Activated CD4-positive, CD25-positive, alpha-beta regulatory T cell treated with anti-CD3 and anti-CD28 coated beads, Interleukin-2, amount 50 U/mL, for 16 hours (primary cell): Measurements from ENCODE around the gene ADGRD2.

Experiments used
- DNase-seq: peaks from one replicate; pipeline ENCODE4 v3.0.0-alpha.2; 2020; ENCODE audit warnings: low read depth, low spot score

The ADGRD2 gene

DNA sequence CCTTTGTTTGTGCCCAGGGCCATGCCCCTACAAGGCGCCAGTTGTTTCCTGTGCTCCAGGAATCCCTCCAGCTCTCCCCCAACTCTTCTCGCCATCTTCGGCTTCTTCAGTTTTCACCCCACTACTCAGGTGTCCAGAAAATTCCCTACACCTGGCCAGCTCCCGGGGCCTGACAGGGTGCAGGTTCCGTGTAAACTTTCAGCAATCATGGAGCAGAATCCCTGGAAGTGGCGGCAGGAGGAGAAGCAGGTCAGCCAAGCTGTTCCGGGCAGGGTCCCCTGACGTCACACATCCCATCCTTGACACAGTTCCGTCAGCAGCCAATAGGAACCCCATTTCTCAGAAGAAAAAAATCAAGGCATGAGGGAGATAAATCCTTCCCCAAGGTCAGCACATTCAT, 12.2 kb upstream of the ADGRD2 start:
- no peak for DNase-seq

DNA sequence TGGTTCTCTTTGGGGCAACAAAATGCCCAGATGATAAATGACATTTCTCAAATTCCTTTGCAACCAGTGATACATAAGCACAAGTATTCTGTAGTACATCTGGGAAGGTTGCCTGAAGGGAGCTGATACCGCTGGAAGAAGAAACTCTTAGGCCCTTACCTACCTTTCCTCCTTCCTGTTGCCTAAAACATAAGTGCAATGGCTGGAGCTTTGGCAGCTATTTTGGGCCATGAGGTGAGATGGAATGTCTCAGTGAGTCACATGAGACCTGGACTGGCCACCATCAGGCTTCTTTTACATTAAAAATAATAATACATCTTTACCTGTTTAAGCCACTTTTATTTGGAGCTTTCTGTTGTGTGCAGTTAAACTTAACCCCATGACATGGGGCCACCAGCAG, 11.2 kb upstream of the ADGRD2 start:
- no peak for DNase-seq

- DNase-seq: no peak
These were observed 10.5 kb upstream of the ADGRD2 start for GRCh38 chr9:124439686-124440243.

DNA sequence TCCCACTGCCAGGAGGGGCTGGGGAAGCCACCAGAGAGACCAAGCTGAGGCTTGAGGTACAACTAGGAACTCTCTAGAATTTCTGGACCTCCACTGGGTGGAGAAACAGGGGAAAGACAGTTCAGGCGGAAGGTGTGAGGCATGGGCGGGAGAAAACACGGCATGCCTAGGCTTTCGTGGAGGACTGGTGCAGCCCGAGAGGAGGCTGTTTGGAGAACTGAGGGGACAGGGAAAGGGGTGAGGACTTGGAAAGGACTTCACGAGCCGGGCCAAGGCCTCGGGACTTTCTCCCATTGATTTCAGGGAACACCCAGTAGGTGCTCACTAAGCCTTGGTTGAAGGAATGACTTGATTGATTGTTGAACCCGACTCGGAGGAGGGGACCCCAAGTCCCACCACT, 9.5 kb upstream of the ADGRD2 start:
- DNase-seq: no peak

DNA sequence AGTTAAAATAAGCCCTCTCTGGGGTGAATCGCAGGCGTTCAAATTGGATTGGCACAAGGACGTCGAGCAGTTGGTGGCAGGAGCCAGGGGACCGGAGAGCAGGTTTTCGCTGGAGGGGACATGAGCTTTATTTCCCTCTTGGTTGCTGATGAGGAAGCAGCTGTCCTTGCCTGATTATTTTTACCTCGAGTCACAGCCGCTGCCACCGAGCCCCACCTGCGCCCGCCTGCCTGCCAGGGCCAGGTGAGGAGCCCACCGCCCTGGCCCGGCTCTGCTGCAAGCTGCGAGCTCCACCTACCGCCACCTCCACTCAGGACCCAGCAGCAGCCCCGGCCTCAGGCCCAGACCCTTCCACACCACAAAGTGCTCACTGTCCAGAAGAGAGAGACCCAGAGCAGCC, 9.0 kb upstream of the ADGRD2 start:
- DNase-seq: no peak

DNA sequence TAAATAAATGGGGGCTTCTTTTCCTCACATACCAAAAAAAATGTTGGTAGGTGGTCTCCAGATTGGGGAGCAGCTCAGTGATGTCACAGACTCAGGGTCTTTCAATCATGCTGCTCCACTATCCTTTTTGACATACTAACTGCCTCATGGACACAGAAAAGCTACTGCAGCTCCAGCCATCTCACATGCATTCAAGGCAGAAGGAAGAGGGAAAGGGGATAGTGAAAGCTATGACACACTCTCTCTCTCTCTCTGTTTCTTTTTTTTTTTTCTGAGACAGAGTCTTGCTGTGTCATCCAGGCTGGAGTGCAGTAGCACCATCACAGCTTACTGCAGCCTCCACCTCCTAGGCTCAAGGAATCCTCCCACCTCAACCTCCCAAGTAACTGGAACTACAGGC, 7.9 kb upstream of the ADGRD2 start:
- DNase-seq: no peak

- DNase-seq: no peak
These were observed 7.4 kb upstream of the ADGRD2 start for GRCh38 chr9:124442826-124443225.

DNA sequence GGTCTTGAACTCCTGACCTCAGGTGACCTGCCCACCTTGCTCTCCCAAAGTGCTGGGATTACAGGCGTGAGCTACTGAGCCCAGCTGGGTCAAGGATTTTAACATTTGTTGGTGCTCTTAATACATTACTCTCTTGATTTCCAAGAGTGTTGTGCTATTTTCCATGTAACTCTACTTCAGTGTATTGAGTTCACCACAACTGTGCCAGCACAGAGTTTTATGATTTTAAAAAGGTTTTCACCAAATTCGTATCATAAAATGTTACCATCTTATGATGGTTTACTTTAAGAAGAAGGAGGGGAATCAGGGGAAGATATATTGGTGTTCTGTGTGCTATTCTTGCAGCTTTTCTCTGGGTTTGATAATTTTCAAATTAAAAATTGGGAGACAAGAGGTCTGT, 6.6 kb upstream of the ADGRD2 start:
- DNase-seq: no peak

GRCh38 chr9:124444166-124444565, 6.1 kb upstream of the ADGRD2 start:
- DNase-seq: no peak

- DNase-seq: no peak
These were observed 3.0 kb upstream of the ADGRD2 start for GRCh38 chr9:124447297-124447661.

DNA sequence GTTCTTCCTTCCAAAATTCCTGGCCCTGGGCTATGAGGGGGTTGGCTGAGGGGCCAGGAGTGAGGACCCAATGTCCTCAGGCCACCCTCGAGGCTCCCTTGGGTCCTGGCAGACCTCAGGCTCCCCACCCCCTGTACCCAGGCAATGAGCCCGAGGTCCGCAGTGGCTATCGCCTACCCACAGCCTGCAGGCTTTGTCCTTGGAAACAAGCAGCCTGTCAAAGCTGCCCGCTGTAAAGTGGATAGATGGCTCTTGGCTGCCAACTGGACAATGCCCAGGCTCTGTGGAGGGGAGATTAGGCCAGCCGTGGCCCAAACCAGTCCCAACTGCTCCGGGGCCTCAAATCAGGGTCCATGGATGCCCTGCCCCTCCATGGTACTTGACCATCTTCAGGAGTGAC, 2.2 kb upstream of the ADGRD2 start:
- DNase-seq: no peak

- DNase-seq: no peak
These were observed 685 bp upstream of the ADGRD2 start for GRCh38 chr9:124449381-124450151.

DNA sequence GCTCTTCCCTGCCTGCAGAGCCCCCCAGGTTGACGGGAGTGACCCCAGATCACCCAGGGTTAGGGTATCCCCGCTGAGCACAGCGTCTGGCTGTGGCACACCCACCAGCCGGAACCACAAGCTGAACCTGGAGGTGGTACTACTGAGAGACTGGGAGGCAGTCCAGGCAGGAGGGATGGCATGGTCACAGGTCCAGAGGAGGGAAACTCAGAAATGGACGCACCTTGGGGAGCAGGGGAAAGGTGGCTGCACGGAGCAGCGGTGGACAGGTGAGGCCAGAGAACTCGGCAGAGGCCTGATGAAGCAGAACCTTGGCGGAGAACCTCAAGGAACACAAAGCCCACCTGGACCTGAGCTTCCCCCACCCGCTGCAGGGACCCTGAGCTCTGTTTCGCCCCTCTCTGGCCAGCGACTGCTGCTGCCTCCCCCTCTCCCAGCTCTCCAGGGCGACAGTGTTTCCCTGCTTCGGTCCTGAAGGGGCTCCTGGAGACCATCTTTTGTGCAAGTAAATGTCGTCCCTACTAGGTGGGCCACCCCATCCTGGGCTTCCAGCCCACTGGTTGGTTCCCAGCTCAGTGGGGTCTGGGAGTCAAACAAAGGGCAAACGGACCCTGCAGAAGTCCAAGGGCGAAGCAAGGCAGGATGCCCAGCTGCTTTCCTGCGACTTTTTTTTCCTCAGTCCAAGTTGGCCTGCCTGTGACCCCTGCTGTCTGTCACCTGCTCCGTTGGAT, 845 bp downstream of the ADGRD2 start:
- DNase-seq: no peak

DNA sequence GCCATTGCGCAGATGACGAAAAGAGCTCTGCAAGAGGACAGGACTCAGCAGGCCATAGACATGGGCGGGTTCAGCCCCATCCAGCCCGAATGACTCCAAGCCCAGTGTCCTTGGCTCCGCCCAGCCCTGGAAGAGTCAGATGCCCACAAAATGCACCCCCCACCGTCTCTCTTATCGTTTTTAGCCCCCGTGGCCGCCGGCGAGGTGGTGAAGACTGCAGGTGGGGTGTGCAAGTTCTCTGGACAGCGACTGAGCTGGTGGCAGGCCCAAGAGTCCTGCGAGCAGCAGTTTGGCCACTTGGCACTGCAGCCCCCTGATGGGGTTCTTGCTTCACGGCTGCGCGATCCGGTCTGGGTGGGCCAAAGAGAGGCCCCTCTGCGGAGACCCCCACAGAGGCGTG, 2.1 kb downstream of the ADGRD2 start:
- DNase-seq: no peak

DNA sequence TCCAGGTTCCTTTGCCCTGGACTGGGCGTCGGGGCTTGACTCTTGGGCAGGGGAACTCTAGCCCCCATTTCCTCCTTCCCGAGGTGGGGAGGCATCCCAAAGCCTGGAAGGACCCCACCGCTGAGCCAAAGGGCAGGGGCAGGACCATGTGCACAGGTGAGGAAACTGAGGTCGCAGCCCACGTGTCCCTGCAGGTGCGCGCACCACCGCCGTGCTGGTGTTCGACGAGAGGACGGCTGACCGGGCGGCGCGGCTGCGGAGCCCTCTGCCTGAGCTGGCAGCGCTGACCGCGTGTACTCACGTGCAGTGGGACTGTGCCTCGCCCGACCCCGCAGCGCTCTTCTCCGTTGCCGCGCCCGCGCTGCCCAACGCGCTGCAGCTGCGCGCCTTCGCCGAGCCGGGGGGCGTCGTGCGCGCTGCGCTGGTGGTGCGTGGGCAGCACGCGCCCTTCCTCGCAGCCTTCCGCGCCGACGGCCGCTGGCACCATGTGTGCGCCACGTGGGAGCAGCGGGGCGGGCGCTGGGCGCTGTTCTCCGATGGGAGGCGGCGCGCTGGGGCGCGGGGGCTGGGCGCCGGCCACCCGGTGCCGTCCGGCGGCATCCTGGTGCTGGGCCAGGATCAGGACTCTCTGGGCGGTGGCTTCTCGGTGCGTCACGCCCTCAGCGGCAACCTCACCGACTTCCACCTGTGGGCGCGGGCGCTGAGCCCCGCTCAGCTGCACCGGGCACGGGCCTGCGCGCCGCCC, 2.8 kb downstream of the ADGRD2 start:
- no peak for DNase-seq

- no peak for DNase-seq
These were observed 3.4 kb downstream of the ADGRD2 start for GRCh38 chr9:124453586-124454191.

GRCh38 chr9:124454296-124454695, 4.0 kb downstream of the ADGRD2 start:
- no peak for DNase-seq

- no peak for DNase-seq
These were observed 4.7 kb downstream of the ADGRD2 start for GRCh38 chr9:124454791-124455443.

DNA sequence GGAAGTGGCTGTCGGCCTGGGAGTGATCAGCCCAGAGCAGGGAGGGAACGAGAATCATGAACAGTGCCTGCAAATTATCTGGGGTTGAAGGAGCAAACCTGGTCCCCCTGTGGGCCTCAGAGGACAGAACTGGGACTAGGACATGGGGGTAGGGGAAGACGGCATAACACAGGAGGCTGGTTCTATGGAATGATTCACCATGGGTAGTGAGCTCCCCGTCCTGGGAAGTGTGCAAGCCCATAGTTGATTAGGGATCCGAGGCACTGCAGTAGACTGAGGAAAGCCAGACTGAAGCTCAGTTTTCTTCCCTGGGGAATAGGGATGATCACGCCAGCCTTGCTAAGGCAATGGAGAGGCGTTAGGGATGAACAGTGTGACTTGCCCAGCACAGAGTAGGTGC, 5.6 kb downstream of the ADGRD2 start:
- no peak for DNase-seq

DNA sequence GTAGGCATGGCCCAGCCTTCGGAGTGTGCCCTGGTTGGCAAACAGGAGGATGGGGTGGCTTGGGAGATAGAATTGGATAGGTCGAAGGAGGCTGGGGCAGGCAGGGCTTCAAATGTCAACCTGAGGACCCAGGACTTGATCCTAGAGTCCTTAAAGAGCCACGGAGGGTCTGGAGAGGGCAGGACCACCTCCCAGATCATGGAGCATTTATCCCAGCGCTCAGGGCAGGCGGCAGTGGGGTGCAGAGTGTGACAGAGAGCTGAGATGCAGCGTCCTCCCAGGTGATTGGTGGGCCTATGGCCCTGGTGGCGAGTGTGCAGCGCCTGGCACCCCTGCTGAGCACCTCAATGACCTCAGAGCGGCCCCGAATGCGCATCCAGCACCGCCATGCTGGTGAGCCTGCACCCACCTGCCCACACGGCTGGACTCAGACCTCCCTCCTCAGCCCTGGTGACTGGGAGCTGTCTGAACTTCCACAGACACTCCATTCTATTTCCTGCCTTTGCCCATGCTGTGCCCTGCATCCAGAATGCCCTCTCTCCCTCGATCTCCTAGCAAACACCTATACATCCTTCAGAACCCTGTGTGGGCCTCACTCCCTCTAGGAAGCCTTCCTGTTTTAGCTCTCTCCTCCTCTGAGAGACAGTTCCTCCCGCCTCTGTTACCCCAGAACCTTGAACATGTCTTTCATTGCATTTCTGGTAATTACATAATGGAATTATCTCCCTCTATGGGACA, 6.3 kb downstream of the ADGRD2 start:
- no peak for DNase-seq
